Neural progenitor cell (in vitro differentiated cells): Measurements from ENCODE around the gene ITIH2.

ENCODE experiments used
- CTCF ChIP-seq: fragments of 200-600 bp; sonication (generic); IDR thresholded peaks from 2 replicates; pipeline ENCODE4 v1.5.1; 2017; ENCODE audit warnings: antibody characterized with exemption, mild to moderate bottlenecking
- EZH2 ChIP-seq: fragments of 200-600 bp; sonication (generic); IDR thresholded peaks from 2 replicates; pipeline ENCODE4 v1.6.1; 2017; ENCODE audit warnings: antibody characterized with exemption, mild to moderate bottlenecking, moderate library complexity

- TF ChIP-seq CTCF (peak; percentile 52), EZH2 (no peak)
These were observed 53.4 kb downstream of the ITIH2 start for GRCh38 chr10:7756360-7756992.
